Measurements from ENCODE around the gene PISD.

DNA sequence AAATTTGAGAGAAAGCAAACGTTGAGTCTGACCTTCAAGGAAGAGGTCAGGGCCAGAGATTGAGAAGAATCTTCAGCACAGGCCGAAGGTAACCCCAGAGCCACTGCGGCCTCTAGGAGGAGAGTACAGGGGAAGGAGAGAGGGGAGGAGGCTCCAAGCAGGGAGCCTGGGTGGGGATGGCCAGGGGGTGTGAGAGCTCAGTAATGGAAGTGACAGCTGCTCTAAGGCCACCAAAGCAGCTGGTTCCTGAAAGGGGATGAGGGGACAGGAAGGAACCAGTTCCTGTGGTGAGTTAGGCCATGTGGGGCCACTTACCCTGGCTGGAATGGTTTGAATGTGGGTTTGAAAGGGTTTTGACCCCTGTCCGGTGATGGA is 46.1 kb downstream of the PISD start:
- TF ChIP-seq, protein P1, sequence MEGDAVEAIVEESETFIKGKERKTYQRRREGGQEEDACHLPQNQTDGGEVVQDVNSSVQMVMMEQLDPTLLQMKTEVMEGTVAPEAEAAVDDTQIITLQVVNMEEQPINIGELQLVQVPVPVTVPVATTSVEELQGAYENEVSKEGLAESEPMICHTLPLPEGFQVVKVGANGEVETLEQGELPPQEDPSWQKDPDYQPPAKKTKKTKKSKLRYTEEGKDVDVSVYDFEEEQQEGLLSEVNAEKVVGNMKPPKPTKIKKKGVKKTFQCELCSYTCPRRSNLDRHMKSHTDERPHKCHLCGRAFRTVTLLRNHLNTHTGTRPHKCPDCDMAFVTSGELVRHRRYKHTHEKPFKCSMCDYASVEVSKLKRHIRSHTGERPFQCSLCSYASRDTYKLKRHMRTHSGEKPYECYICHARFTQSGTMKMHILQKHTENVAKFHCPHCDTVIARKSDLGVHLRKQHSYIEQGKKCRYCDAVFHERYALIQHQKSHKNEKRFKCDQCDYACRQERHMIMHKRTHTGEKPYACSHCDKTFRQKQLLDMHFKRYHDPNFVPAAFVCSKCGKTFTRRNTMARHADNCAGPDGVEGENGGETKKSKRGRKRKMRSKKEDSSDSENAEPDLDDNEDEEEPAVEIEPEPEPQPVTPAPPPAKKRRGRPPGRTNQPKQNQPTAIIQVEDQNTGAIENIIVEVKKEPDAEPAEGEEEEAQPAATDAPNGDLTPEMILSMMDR (IDR thresholded peaks at IDR 0.05; ENCODE audit: insufficient read depth, low read length, poor library complexity, severe bottlenecking) = no peak
- no peak for TF ChIP-seq EZH2phosphoT487 (conservative IDR thresholded peaks at IDR 0.05; ENCODE audit: low read length)
